H9 (cell line): ENCODE data around the gene DCAF15. TPM values are rescaled to one million over a fixed set of nuclear protein-coding genes. Genes with fewer than 3 reads are reported as not detected.

Source experiments
- DNase-seq: peaks from one replicate; pipeline ENCODE4 v3.0.0-alpha.2; 2017
- H2AFZ ChIP-seq: one replicate; pipeline ENCODE4 v1.6.1; 2013; ENCODE audit warnings: mild to moderate bottlenecking, low read length, control low read depth, moderate library complexity
- H2AK5ac ChIP-seq: 2 replicates; pipeline ENCODE4 v1.6.1; 2013; ENCODE audit warnings: low read length, control low read depth, mixed read lengths; ENCODE audit not compliant: insufficient read length
- H2BK120ac ChIP-seq: one replicate; pipeline ENCODE4 v1.6.1; 2013; ENCODE audit warnings: low read depth, mild to moderate bottlenecking, low read length, control low read depth, inconsistent platforms; ENCODE audit not compliant: poor library complexity, severe bottlenecking
- H2BK12ac ChIP-seq: 2 replicates; pipeline ENCODE4 v1.6.1; 2013; ENCODE audit warnings: low read length, control low read depth, mixed read lengths, low read depth; ENCODE audit not compliant: insufficient read length
- H2BK15ac ChIP-seq: 2 replicates; pipeline ENCODE4 v1.6.1; 2013; ENCODE audit warnings: low read depth, low read length, control low read depth
- H2BK20ac ChIP-seq: one replicate; pipeline ENCODE4 v1.6.1; 2013; ENCODE audit warnings: low read depth, mild to moderate bottlenecking, low read length, control low read depth, inconsistent platforms; ENCODE audit not compliant: poor library complexity, severe bottlenecking
- H2BK5ac ChIP-seq: 2 replicates; pipeline ENCODE4 v1.6.1; 2013; ENCODE audit warnings: low read length, control low read depth, mixed read lengths; ENCODE audit not compliant: insufficient read length
- H3K14ac ChIP-seq: 2 replicates; pipeline ENCODE4 v1.6.1; 2013; ENCODE audit warnings: low read length, control low read depth; ENCODE audit not compliant: insufficient read depth
- H3K18ac ChIP-seq: 2 replicates; pipeline ENCODE4 v1.6.1; 2013; ENCODE audit warnings: low read depth, mild to moderate bottlenecking, mixed read lengths, low read length, control low read depth; ENCODE audit not compliant: insufficient read length
- H3K23ac ChIP-seq: 2 replicates; pipeline ENCODE4 v1.6.1; 2013; ENCODE audit warnings: low read length, control low read depth, mixed read lengths, low read depth; ENCODE audit not compliant: insufficient read length
- H3K23me2 ChIP-seq: 2 replicates; pipeline ENCODE4 v1.6.1; 2013; ENCODE audit warnings: low read depth, mild to moderate bottlenecking, mixed read lengths, low read length, control low read depth; ENCODE audit not compliant: insufficient read length, poor library complexity, severe bottlenecking
- H3K27ac ChIP-seq: 2 replicates; pipeline ENCODE4 v1.5.1; 2013; ENCODE audit warnings: low read length, control low read depth, mixed read lengths, low read depth; ENCODE audit not compliant: insufficient read length
- H3K27me3 ChIP-seq: 2 replicates; pipeline ENCODE4 v1.6.1; 2013; ENCODE audit warnings: low read length, control low read depth, inconsistent platforms; ENCODE audit not compliant: insufficient read depth
- H3K4ac ChIP-seq: 2 replicates; pipeline ENCODE4 v1.6.1; 2013; ENCODE audit warnings: low read depth, mild to moderate bottlenecking, control low read depth, inconsistent platforms, low read length, moderate library complexity
- H3K4me1 ChIP-seq: 2 replicates; pipeline ENCODE4 v1.6.1; 2013; ENCODE audit warnings: low read length, control low read depth, inconsistent platforms; ENCODE audit not compliant: insufficient read depth
- H3K4me2 ChIP-seq: 2 replicates; pipeline ENCODE4 v1.6.1; 2013; ENCODE audit warnings: low read length, control low read depth, mixed read lengths; ENCODE audit not compliant: insufficient read length, insufficient read depth
- H3K56ac ChIP-seq: 2 replicates; pipeline ENCODE4 v1.6.1; 2013; ENCODE audit warnings: low read depth, mild to moderate bottlenecking, mixed read lengths, low read length, control low read depth; ENCODE audit not compliant: insufficient read length
- H3K79me1 ChIP-seq: 2 replicates; pipeline ENCODE4 v1.6.1; 2013; ENCODE audit warnings: low read depth, mild to moderate bottlenecking, moderate library complexity, low read length, control low read depth, inconsistent platforms; ENCODE audit not compliant: insufficient read depth, poor library complexity, severe bottlenecking
- H3K79me2 ChIP-seq: 2 replicates; pipeline ENCODE4 v1.6.1; 2013; ENCODE audit warnings: low read length, control low read depth, inconsistent platforms; ENCODE audit not compliant: insufficient read depth
- H3K9ac ChIP-seq: 2 replicates; pipeline ENCODE4 v1.6.1; 2013; ENCODE audit warnings: low read length, control low read depth, mixed read lengths; ENCODE audit not compliant: insufficient read length; ENCODE audit errors: extremely low read depth
- H3K9me3 ChIP-seq: one replicate; pipeline ENCODE4 v1.6.1; 2013; ENCODE audit warnings: low read depth, low read length, inconsistent platforms; ENCODE audit not compliant: control insufficient read depth
- H3T11ph ChIP-seq: one replicate; pipeline ENCODE4 v1.6.1; 2013; ENCODE audit warnings: mild to moderate bottlenecking, low read length, control low read depth, inconsistent platforms
- H4K20me1 ChIP-seq: one replicate; pipeline ENCODE4 v1.6.1; 2013; ENCODE audit not compliant: control insufficient read depth, insufficient read length, insufficient read depth
- H4K5ac ChIP-seq: 2 replicates; pipeline ENCODE4 v1.6.1; 2013; ENCODE audit warnings: low read depth, mild to moderate bottlenecking, mixed read lengths, low read length, control low read depth; ENCODE audit not compliant: insufficient read length
- H4K8ac ChIP-seq: replicated peaks from 2 replicates; pipeline ENCODE4 v1.6.1; 2013; ENCODE audit warnings: low read length, control low read depth, mixed read lengths, low read depth; ENCODE audit not compliant: insufficient read length
- H4K91ac ChIP-seq: 2 replicates; pipeline ENCODE4 v1.6.1; 2013; ENCODE audit warnings: low read depth, mild to moderate bottlenecking, moderate library complexity, mixed read lengths, low read length, control low read depth; ENCODE audit not compliant: insufficient read length
- H3K27ac Mint-ChIP-seq, 3 experiments: 2 replicates in 2 of 3; 3 replicates in 1 of 3; pipeline ENCODE4 v1.8.0; 2020 to 2021; ENCODE audit warnings: mixed read lengths in 3 of 3, mild to moderate bottlenecking in 1 of 3, moderate library complexity in 1 of 3
- H3K27me3 Mint-ChIP-seq: 2 replicates; pipeline ENCODE4 v1.8.0; 2021; ENCODE audit warnings: low read depth, mild to moderate bottlenecking, moderate library complexity, mixed read lengths
- H3K36me3 Mint-ChIP-seq, 3 experiments: 2 replicates in 2 of 3; 3 replicates in 1 of 3; pipeline ENCODE4 v1.8.0; 2020 to 2021; ENCODE audit warnings: low read depth in 3 of 3, mixed read lengths in 3 of 3; ENCODE audit not compliant: insufficient read depth in 1 of 3
- H3K4me1 Mint-ChIP-seq, 2 experiments: 2 replicates each; pipeline ENCODE4 v1.8.0; 2020; ENCODE audit warnings: mixed read lengths in 2 of 2
- H3K4me3 Mint-ChIP-seq, 2 experiments: 2 replicates in 1 of 2; 3 replicates in 1 of 2; pipeline ENCODE4 v1.8.0; 2020 to 2021; ENCODE audit warnings: mild to moderate bottlenecking in 2 of 2, mixed read lengths in 2 of 2, moderate library complexity in 1 of 2
- H3K9me3 Mint-ChIP-seq, 2 experiments: 2 replicates in 1 of 2; 3 replicates in 1 of 2; pipeline ENCODE4 v1.8.0; 2020; ENCODE audit warnings: mild to moderate bottlenecking in 2 of 2, mixed read lengths in 2 of 2, moderate library complexity in 1 of 2
- CTCF ChIP-seq: fragments of 200-600 bp; sonication (generic); conservative IDR thresholded peaks from 3 replicates; pipeline ENCODE4 v1.8.0; 2021; ENCODE audit warnings: antibody characterized with exemption, mild to moderate bottlenecking
- WGBS: extraction: QIAGEN DNeasy Blood & Tissue Kit; methylation state at CpG from one replicate; pipeline ENCODE4 v1.1.7; 2013; ENCODE audit warnings: missing lambda C conversion rate, low lambda C conversion rate, mixed read lengths; ENCODE audit not compliant: insufficient read length; ENCODE audit errors: extremely low coverage; 5-methylcytosine and 5-hydroxymethylcytosine counted together
- total RNA-seq: library from RNA; stranded (reverse); gene quantifications from 2 replicates; pipeline ENCODE4 v1.2.1, GENCODE V29; 2021

DCAF15 gene
- total RNA-seq, 1 experiment from 2014 or later, result 82.5 TPM

GRCh38 chr19:13938301-13939064 is 13.8 kb upstream of the DCAF15 start, which contains the start of gene PODNL1:
Gene PODNL1 (minus strand): TSS chr19:13938417. CDS start chr19:13938181, 236 bp downstream.
- Histone ChIP-seq H3K56ac (no peak within 1 kb of the TSS), H3K9me3 (no peaks in the 10 kb centered on the region), H4K5ac (no peak within 1 kb of the TSS), H4K20me1 (peaks cover 5% of the 10 kb centered on the region), H3K27ac (no peak within 1 kb of the TSS), H2BK15ac (no peak within 1 kb of the TSS), H3T11ph (no peak within 1 kb of the TSS), H2BK20ac (no peak within 1 kb of the TSS), H3K4me1 (peaks cover 3% of the 10 kb centered on the region; the same call in 1 of the 2 replicates), H3K79me1 (no peaks in the 10 kb centered on the region), H2AFZ (no peak within 1 kb of the TSS), H2BK120ac (no peak within 1 kb of the TSS), H3K18ac (no peak within 1 kb of the TSS), H4K8ac (no peak within 1 kb of the TSS), H3K9ac (no peak within 1 kb of the TSS), H3K23ac (no peak within 1 kb of the TSS), H2BK5ac (no peak within 1 kb of the TSS), H3K4me2 (no peak within 1 kb of the TSS), H2BK12ac (no peak within 1 kb of the TSS), H2AK5ac (no peak within 1 kb of the TSS), H4K91ac (no peak within 1 kb of the TSS), H3K79me2 (no peaks in the 10 kb centered on the region), H3K14ac (no peak within 1 kb of the TSS), H3K23me2 (no peaks in the 10 kb centered on the region), H3K4ac (no peak within 1 kb of the TSS), H3K27me3 (no peaks in the 10 kb centered on the region)
- Mint-ChIP-seq H3K27ac (peak within 1 kb of the TSS in 1 of 3 experiments; percentile 56; a peak in 1 of 7 replicates), H3K36me3 (no peaks in the 10 kb centered on the region), H3K4me3 (peak within 1 kb of the TSS in 1 of 2 experiments; percentile 67; a peak in 3 of 5 replicates), H3K27me3 (peaks cover 10% of the 10 kb centered on the region), H3K4me1 (peaks cover 14 to 29% of the 10 kb centered on the region in 2 experiments), H3K9me3 (peaks cover 0 to 3% of the 10 kb centered on the region in 2 experiments; a peak in 1 of 5 replicates)
- no peak for TF ChIP-seq CTCF
- no CpG with 5 or more reads among the region's 21 CpGs for WGBS
- no peak for DNase-seq
